HG03045 (cell line): ENCODE results near the gene FOXD1.
"Not testable (repeated sequence)": the region's sequence is repeated elsewhere in the genome, so short reads cannot be mapped to it uniquely, and the experiment has no call there.

ENCODE experiments used
- ATAC-seq: cut with Tn5 transposase; IDR thresholded peaks from one replicate; pipeline ENCODE4 v1.9.1; 2021; ENCODE audit warnings: mild to moderate bottlenecking, moderate library complexity; ENCODE audit not compliant: unreplicated experiment

Gene FOXD1

GRCh38 chr5:73448463-73449136, at the start of gene FOXD1:
Gene FOXD1, minus strand, starts transcription at chr5:73448777. Its CDS starts 415 bp downstream, at chr5:73448362.
- ATAC-seq: no peak

GRCh38 chr5:73497497-73498056, 49.0 kb upstream of the FOXD1 start:
- no peak for ATAC-seq

- no peak for ATAC-seq
Measured at GRCh38 chr5:73496984-73497457, 48.4 kb upstream of the FOXD1 start.

- ATAC-seq: no peak
Measured at GRCh38 chr5:73495772-73496335, 47.3 kb upstream of the FOXD1 start.

- ATAC-seq: no peak
Measured at GRCh38 chr5:73494721-73495120, 46.1 kb upstream of the FOXD1 start.

GRCh38 chr5:73493421-73493820, 44.8 kb upstream of the FOXD1 start:
- no peak for ATAC-seq

GRCh38 chr5:73491155-73491554, 42.6 kb upstream of the FOXD1 start:
- no peak for ATAC-seq

GRCh38 chr5:73490088-73490487, 41.5 kb upstream of the FOXD1 start:
- no peak for ATAC-seq

- ATAC-seq: no peak
Measured at GRCh38 chr5:73488806-73489205, 40.2 kb upstream of the FOXD1 start.

GRCh38 chr5:73487815-73488214, 39.2 kb upstream of the FOXD1 start:
- no peak for ATAC-seq

GRCh38 chr5:73487257-73487656, 38.7 kb upstream of the FOXD1 start:
- ATAC-seq: not testable (repeated sequence)

GRCh38 chr5:73486119-73486899, 37.7 kb upstream of the FOXD1 start:
- ATAC-seq: no peak

- ATAC-seq: no peak
Measured at GRCh38 chr5:73485715-73486114, 37.1 kb upstream of the FOXD1 start.

GRCh38 chr5:73484511-73484910, 35.9 kb upstream of the FOXD1 start:
- no peak for ATAC-seq

- ATAC-seq: no peak
Measured at GRCh38 chr5:73483676-73484075, 35.1 kb upstream of the FOXD1 start.

GRCh38 chr5:73482383-73483136, 34.0 kb upstream of the FOXD1 start:
- no peak for ATAC-seq

GRCh38 chr5:73480500-73480899, 31.9 kb upstream of the FOXD1 start:
- no peak for ATAC-seq

- no peak for ATAC-seq
Measured at GRCh38 chr5:73472116-73472515, 23.5 kb upstream of the FOXD1 start.

- ATAC-seq: no peak
Measured at GRCh38 chr5:73471654-73472053, 23.1 kb upstream of the FOXD1 start.

- no peak for ATAC-seq
Measured at GRCh38 chr5:73469878-73470277, 21.3 kb upstream of the FOXD1 start.

- ATAC-seq: not testable (repeated sequence)
Measured at GRCh38 chr5:73468638-73469037, 20.1 kb upstream of the FOXD1 start.
